IMR-90 (cell line): ENCODE measurements around the gene STRN. TPM values are rescaled to one million over a fixed set of nuclear protein-coding genes. Genes with fewer than 3 reads are reported as not detected.

ENCODE experiments used
- ATAC-seq: fragments of 200-7000 bp; cut with Tn5 transposase; 2 replicates; pipeline ENCODE4 v1.9.1; 2020; ENCODE audit warnings: low read depth, mild to moderate bottlenecking, moderate library complexity
- BruUV-seq: library from RNA; stranded (reverse); fragments of 400-500 nt; replicated peaks from 2 replicates; lab custom pipeline; 2021; lab: Mats Ljungman, UMichigan
- CTCF ChIA-PET: fragments of 300-600 bp; formaldehyde crosslinking; extraction: SDS; loops from one replicate; lab custom pipeline; 2021; ENCODE audit warnings: antibody characterized with exemption; lab: Yijun Ruan, JAX
- POLR2A ChIA-PET: fragments of 300-600 bp; sonication (Branson Sonifier 250); formaldehyde crosslinking; loops from one replicate; lab custom pipeline; 2022; ENCODE audit warnings: antibody characterized with exemption; ENCODE audit not compliant: unreplicated experiment; lab: Charles Lee
- DNase-seq: peaks from one replicate; pipeline ENCODE4 v3.0.0; 2013
- H2AFZ ChIP-seq: replicated peaks from 2 replicates; pipeline ENCODE3; 2013; ENCODE audit warnings: low read length, mild to moderate bottlenecking; ENCODE audit not compliant: poor library complexity
- H2AK5ac ChIP-seq: 2 replicates; pipeline ENCODE4 v1.6.1; 2013; ENCODE audit warnings: low read depth, low read length, inconsistent platforms
- H2AK9ac ChIP-seq: replicated peaks from 2 replicates; pipeline ENCODE3; 2013; ENCODE audit warnings: mild to moderate bottlenecking, low read depth, low read length, moderate library complexity; ENCODE audit not compliant: poor library complexity
- H2BK120ac ChIP-seq: 2 replicates; pipeline ENCODE4 v1.6.1; 2013; ENCODE audit warnings: low read depth, low read length, inconsistent platforms
- H2BK15ac ChIP-seq: 3 replicates; pipeline ENCODE4 v1.6.1; 2013; ENCODE audit warnings: low read depth, low read length, inconsistent platforms
- H2BK20ac ChIP-seq: 2 replicates; pipeline ENCODE4 v1.6.1; 2013; ENCODE audit warnings: low read depth, mild to moderate bottlenecking, inconsistent platforms, low read length, moderate library complexity
- H2BK5ac ChIP-seq: 2 replicates; pipeline ENCODE4 v1.6.1; 2013; ENCODE audit warnings: mild to moderate bottlenecking, low read depth, low read length, inconsistent platforms; ENCODE audit not compliant: poor library complexity, severe bottlenecking
- H3K14ac ChIP-seq: replicated peaks from 2 replicates; pipeline ENCODE4 v1.6.1; 2013; ENCODE audit warnings: low read depth, low read length, inconsistent platforms
- H3K18ac ChIP-seq: 2 replicates; pipeline ENCODE4 v1.6.1; 2013; ENCODE audit warnings: low read depth, low read length, control low read depth
- H3K23ac ChIP-seq: 2 replicates; pipeline ENCODE4 v1.6.1; 2013; ENCODE audit warnings: low read depth, low read length, inconsistent platforms
- H3K27ac ChIP-seq: 2 replicates; pipeline ENCODE4 v1.5.1; 2013; ENCODE audit warnings: mild to moderate bottlenecking, control low read depth, low read length; ENCODE audit not compliant: insufficient read depth
- H3K27me3 ChIP-seq: 2 replicates; pipeline ENCODE4 v1.6.1; 2013; ENCODE audit warnings: low read length; ENCODE audit not compliant: control insufficient read depth, insufficient read depth
- H3K36me3 ChIP-seq: 2 replicates; pipeline ENCODE4 v1.6.1; 2013; ENCODE audit warnings: low read length, mixed read lengths; ENCODE audit not compliant: control insufficient read depth, insufficient read depth
- H3K4ac ChIP-seq: 2 replicates; pipeline ENCODE4 v1.6.1; 2013; ENCODE audit warnings: low read depth, low read length, inconsistent platforms
- H3K4me1 ChIP-seq: 2 replicates; pipeline ENCODE4 v1.6.1; 2013; ENCODE audit warnings: low read length, mixed read lengths; ENCODE audit not compliant: control insufficient read depth, insufficient read depth
- H3K4me2 ChIP-seq: 2 replicates; pipeline ENCODE4 v1.6.1; 2013; ENCODE audit warnings: low read depth, mild to moderate bottlenecking, control low read depth, low read length, moderate library complexity
- H3K4me3 ChIP-seq: 2 replicates; pipeline ENCODE4 v1.5.1; 2013; ENCODE audit warnings: low read depth, mild to moderate bottlenecking, control low read depth, low read length, moderate library complexity; ENCODE audit not compliant: insufficient read depth
- H3K56ac ChIP-seq: 2 replicates; pipeline ENCODE4 v1.6.1; 2013; ENCODE audit warnings: low read length, inconsistent platforms; ENCODE audit not compliant: insufficient read depth; ENCODE audit errors: extremely low read depth
- H3K79me1 ChIP-seq, 2 experiments: 2 replicates each; pipeline ENCODE4 v1.6.1; 2013; ENCODE audit warnings: low read length in 2 of 2, inconsistent platforms in 1 of 2, low read depth in 1 of 2
- H3K9ac ChIP-seq: 2 replicates; pipeline ENCODE4 v1.6.1; 2013; ENCODE audit warnings: low read depth, low read length, control low read depth
- H3K9me1 ChIP-seq: 2 replicates; pipeline ENCODE4 v1.6.1; 2013; ENCODE audit warnings: low read length, inconsistent platforms; ENCODE audit not compliant: insufficient read depth
- H3K9me3 ChIP-seq: 2 replicates; pipeline ENCODE4 v1.6.1; 2013; ENCODE audit warnings: low read length; ENCODE audit not compliant: control insufficient read depth, insufficient read depth
- H4K20me1 ChIP-seq: 2 replicates; pipeline ENCODE4 v1.6.1; 2013; ENCODE audit warnings: low read length, inconsistent platforms; ENCODE audit not compliant: insufficient read depth
- H4K5ac ChIP-seq: 2 replicates; pipeline ENCODE4 v1.6.1; 2013; ENCODE audit warnings: mild to moderate bottlenecking, low read depth, low read length, control low read depth
- H4K8ac ChIP-seq, 2 experiments: 2 replicates each; pipeline ENCODE4 v1.6.1; 2013; ENCODE audit warnings: low read depth in 2 of 2, low read length in 2 of 2, control low read depth in 1 of 2, inconsistent platforms in 1 of 2
- H4K91ac ChIP-seq: 2 replicates; pipeline ENCODE4 v1.6.1; 2013; ENCODE audit warnings: low read depth, low read length, inconsistent platforms; ENCODE audit not compliant: insufficient read depth
- BHLHE40 ChIP-seq: fragments of 150-350 bp; IDR thresholded peaks from 2 replicates; pipeline ENCODE4 v1.6.1; 2016; ENCODE audit warnings: mild to moderate bottlenecking, low read depth, low read length
- CEBPB ChIP-seq: IDR thresholded peaks from 2 replicates; pipeline ENCODE4 v1.6.1; 2012; ENCODE audit warnings: low read depth, low read length, improper control_type of control experiment
- CHD1 ChIP-seq: IDR thresholded peaks from 2 replicates; pipeline ENCODE4 v1.6.1; 2012; ENCODE audit warnings: low read depth, low read length, improper control_type of control experiment
- CTCF ChIP-seq: conservative IDR thresholded peaks from 2 replicates; pipeline ENCODE4 v1.5.1; 2012; ENCODE audit warnings: mild to moderate bottlenecking, low read depth, low read length, improper control_type of control experiment
- ELK1 ChIP-seq: fragments of 150-350 bp; IDR thresholded peaks from 2 replicates; pipeline ENCODE4 v1.6.1; 2016; ENCODE audit warnings: low read depth, mild to moderate bottlenecking, low read length, moderate library complexity, borderline replicate concordance
- FOS ChIP-seq: fragments of 150-350 bp; IDR thresholded peaks from 2 replicates; pipeline ENCODE4 v1.6.1; 2016; ENCODE audit warnings: low read depth, low read length
- MAFK ChIP-seq: IDR thresholded peaks from 2 replicates; pipeline ENCODE4 v1.6.1; 2012; ENCODE audit warnings: low read depth, low read length, improper control_type of control experiment
- MAZ ChIP-seq: IDR thresholded peaks from 2 replicates; pipeline ENCODE4 v1.6.1; 2012; ENCODE audit warnings: low read depth, mild to moderate bottlenecking, low read length, improper control_type of control experiment, moderate library complexity, borderline replicate concordance
- MXI1 ChIP-seq: IDR thresholded peaks from 2 replicates; pipeline ENCODE4 v1.6.1; 2012; ENCODE audit warnings: low read depth, mild to moderate bottlenecking, low read length, moderate library complexity, borderline replicate concordance
- NFE2L2 ChIP-seq: fragments of 150-350 bp; IDR thresholded peaks from 2 replicates; pipeline ENCODE4 v1.6.1; 2016; ENCODE audit warnings: low read depth, mild to moderate bottlenecking, low read length
- RAD21 ChIP-seq: IDR thresholded peaks from 2 replicates; pipeline ENCODE4 v1.6.1; 2012; ENCODE audit warnings: low read length, improper control_type of control experiment
- RCOR1 ChIP-seq: IDR thresholded peaks from 2 replicates; pipeline ENCODE4 v1.6.1; 2012; ENCODE audit warnings: mild to moderate bottlenecking, low read length, improper control_type of control experiment; ENCODE audit not compliant: insufficient replicate concordance
- RFX5 ChIP-seq: IDR thresholded peaks from 2 replicates; pipeline ENCODE4 v1.8.0; 2012; ENCODE audit warnings: low read depth, mild to moderate bottlenecking, low read length, moderate library complexity
- SMC3 ChIP-seq: fragments of 150-350 bp; IDR thresholded peaks from 2 replicates; pipeline ENCODE4 v1.6.1; 2016; ENCODE audit warnings: low read depth, mild to moderate bottlenecking, antibody characterized with exemption, low read length, moderate library complexity
- USF2 ChIP-seq: fragments of 150-350 bp; IDR thresholded peaks from 2 replicates; pipeline ENCODE4 v1.6.1; 2017; ENCODE audit warnings: mild to moderate bottlenecking, antibody characterized with exemption, low read length, low read depth
- WGBS, 2 experiments: methylation state at CpG; one replicate each; pipeline versions ENCODE4 v1.1.5 to v1.1.7; 2013; ENCODE audit warnings: missing lambda C conversion rate in 2 of 2; ENCODE audit not compliant: insufficient read length in 1 of 2; ENCODE audit errors: extremely low coverage in 2 of 2; 5-methylcytosine and 5-hydroxymethylcytosine counted together
- dilution Hi-C: fragments of 300-500 bp; cut with HindIII; formaldehyde crosslinking; loops from one replicate; pipeline ENCODE4 v1.14.3; 2018; ENCODE audit warnings: low sequenced_read_pairs; ENCODE audit not compliant: unreplicated experiment
- in situ Hi-C: fragments of 300-500 bp; cut with MboI; formaldehyde crosslinking; loops from 3 replicates; pipeline ENCODE4 v1.14.3; 2019; ENCODE audit warnings: low sequenced_read_pairs, inconsistent platforms, mixed read lengths
- intact Hi-C: fragments of 100-400 bp; cut with micrococcal nuclease; formaldehyde crosslinking; loops from 2 replicates; pipeline ENCODE4 v1.10.0; 2022
- polyA plus RNA-seq, 3 experiments: library from polyadenylated mRNA; depleted of rRNA; stranded (reverse); fragments of >200 nt; gene quantifications; 2 replicates each; pipeline ENCODE4 v1.2.3, GENCODE V29; 2012; ENCODE audit warnings: low replicate concordance in 1 of 3
- total RNA-seq: library from RNA; depleted of rRNA; stranded (reverse); fragments of >200 nt; gene quantifications from 2 replicates; pipeline ENCODE4 v1.2.3, GENCODE V29; 2012

STRN gene
- total and polyA plus RNA-seq, 2 of the 4 experiments (the other 2 are of a cell fraction), result 5.1 to 23.3 TPM

- no peaks in the 10 kb centered on the region for H3K27me3 ChIP-seq
- peaks cover 19% of the 10 kb centered on the region for H4K20me1 ChIP-seq
- H3K36me3 ChIP-seq, result no peaks in the 10 kb centered on the region
- no TSS peak for BruUV-seq
- H2AFZ ChIP-seq, result no peak overlapping the region
- H3K27ac ChIP-seq, result no peak overlapping the region
- H2BK20ac ChIP-seq, result no peak overlapping the region
- H3K4me2 ChIP-seq, result no peak overlapping the region
- no peak overlapping the region for H3K4ac ChIP-seq
- H2AK5ac ChIP-seq, result no peak overlapping the region
- no peak overlapping the region for H3K14ac ChIP-seq
- DNase-seq (no peak), ATAC-seq (no peak)
- no peak overlapping the region for H3K23ac ChIP-seq
- no CpG with 5 or more reads among the region's 4 CpGs for WGBS, 2 experiments
- ChIA-PET POLR2A (interaction anchor here (0.6 kb wide), 1 partner anchor 11 kb away, joined by 3 read pairs; no protein-coding TSS in a partner anchor), CTCF (no interaction called here)
- no peaks in the 10 kb centered on the region for H3K9me3 ChIP-seq
- no peak overlapping the region for H2BK15ac ChIP-seq
- in situ Hi-C loops (no loop called here), dilution Hi-C loops (no loop called here), intact Hi-C loops (no loop called here)
- H3K56ac ChIP-seq, result no peak overlapping the region
- H2BK120ac ChIP-seq, result no peak overlapping the region
- H3K18ac ChIP-seq, result no peak overlapping the region
- H2BK5ac ChIP-seq, result no peak overlapping the region
- peaks cover 17 to 56% of the 10 kb centered on the region in 2 experiments for H3K79me1 ChIP-seq
- H4K8ac ChIP-seq, result no peak overlapping the region
- H4K91ac ChIP-seq, result no peak overlapping the region
- no peak overlapping the region for H3K4me3 ChIP-seq
- no peak overlapping the region for H2AK9ac ChIP-seq
- no peak overlapping the region for H4K5ac ChIP-seq
- peaks cover under 1% of the 10 kb centered on the region; the same call in 1 of the 2 replicates for H3K9me1 ChIP-seq
- peaks cover 5% of the 10 kb centered on the region for H3K4me1 ChIP-seq
- TF ChIP-seq ELK1, result no peak
- no peak for TF ChIP-seq SMC3
- no peak for TF ChIP-seq RAD21
- TF ChIP-seq RCOR1, result no peak
- no peak for TF ChIP-seq USF2
- no peak for TF ChIP-seq CHD1
- no peak for TF ChIP-seq NFE2L2
- TF ChIP-seq MXI1, result no peak
- TF ChIP-seq MAFK, result no peak
- no peak for TF ChIP-seq RFX5
- TF ChIP-seq MAZ, result no peak
- no peak for TF ChIP-seq FOS
- TF ChIP-seq CEBPB, result no peak
- no peak for TF ChIP-seq BHLHE40
- TF ChIP-seq CTCF, result no peak
- H3K9ac ChIP-seq, result no peak overlapping the region
Observed at GRCh38 chr2:36963106-36963505, 3.2 kb downstream of the STRN start.
